ENCODE measurements around the gene LRRK2.
"Not testable (repeated sequence)": the region's sequence is repeated elsewhere in the genome, so short reads cannot be mapped to it uniquely, and the experiment has no call there.

Gene LRRK2

DNA sequence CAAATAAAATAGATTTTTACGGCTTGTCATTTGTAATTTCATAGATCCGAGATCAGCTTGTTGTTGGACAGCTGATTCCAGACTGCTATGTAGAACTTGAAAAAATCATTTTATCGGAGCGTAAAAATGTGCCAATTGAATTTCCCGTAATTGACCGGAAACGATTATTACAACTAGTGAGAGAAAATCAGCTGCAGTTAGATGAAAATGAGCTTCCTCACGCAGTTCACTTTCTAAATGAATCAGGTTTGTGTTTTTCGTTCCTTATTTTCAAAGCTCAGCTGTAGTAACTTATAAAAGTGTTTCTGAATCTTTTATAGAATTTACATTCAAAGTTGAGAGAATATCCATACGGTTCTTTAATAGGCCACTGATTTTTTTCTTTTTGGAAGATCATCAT lies 89.1 kb downstream of the LRRK2 start:
- DNase-seq (ENCODE audit: low read depth in 2 of 2, low spot score in 1 of 2): no peak

DNA sequence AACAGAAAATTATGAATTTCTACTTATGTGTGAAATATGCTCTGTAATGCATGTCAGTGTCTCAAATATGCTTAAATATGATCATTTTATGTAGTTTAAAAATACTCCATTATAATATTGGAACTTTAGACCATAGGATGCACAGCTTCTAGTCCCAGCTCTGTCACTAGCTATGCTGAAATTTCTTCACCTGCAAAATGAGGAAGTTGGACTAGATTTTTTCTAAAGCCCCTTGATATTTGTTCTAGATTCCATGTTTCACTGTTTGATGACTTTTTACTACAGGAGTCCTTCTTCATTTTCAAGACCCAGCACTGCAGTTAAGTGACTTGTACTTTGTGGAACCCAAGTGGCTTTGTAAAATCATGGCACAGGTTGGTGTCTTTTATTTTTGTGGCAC lies 90.1 kb downstream of the LRRK2 start:
- DNase-seq (ENCODE audit: low read depth in 2 of 2, low spot score in 1 of 2): no peak

DNA sequence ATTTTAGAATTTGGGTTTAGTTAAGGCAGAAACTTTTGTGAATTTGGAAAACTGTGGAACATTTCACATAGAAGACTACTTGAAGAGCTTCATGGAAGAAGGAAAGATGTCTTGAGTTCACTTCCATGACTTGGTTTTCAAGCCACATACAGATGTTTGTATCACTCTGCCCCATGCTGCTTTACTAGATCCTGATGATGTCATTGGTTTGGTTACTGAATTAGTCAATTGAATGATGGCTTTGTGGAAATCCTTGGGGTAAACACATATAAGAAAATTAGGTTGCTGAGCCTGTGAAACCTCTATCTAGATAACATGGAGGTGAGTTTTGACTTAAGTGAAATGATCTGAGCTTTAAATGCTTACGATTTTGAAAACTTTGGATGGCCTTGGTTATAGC lies 90.6 kb downstream of the LRRK2 start:
- no peak for DNase-seq (ENCODE audit: low read depth in 2 of 2, low spot score in 1 of 2)

DNA sequence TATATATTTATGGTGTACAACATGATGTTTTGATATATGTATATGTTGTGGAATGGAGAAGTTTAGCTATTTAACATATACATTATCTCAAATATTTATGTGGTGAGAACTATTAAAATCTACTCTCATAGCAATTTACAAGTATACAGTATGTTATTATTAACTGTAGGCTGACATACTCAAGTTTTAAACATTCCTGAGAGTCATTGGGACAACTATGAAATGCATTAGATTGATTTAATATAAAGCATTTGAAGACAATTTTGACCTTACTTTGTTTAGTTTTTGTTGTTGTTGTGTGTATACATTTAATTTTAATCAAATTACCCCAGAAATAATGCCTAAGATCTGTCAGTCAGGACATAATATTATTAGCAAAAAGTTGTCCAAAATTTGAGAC lies 99.5 kb downstream of the LRRK2 start:
- no peak for DNase-seq (ENCODE audit: low read depth in 2 of 2, low spot score in 1 of 2)

DNA sequence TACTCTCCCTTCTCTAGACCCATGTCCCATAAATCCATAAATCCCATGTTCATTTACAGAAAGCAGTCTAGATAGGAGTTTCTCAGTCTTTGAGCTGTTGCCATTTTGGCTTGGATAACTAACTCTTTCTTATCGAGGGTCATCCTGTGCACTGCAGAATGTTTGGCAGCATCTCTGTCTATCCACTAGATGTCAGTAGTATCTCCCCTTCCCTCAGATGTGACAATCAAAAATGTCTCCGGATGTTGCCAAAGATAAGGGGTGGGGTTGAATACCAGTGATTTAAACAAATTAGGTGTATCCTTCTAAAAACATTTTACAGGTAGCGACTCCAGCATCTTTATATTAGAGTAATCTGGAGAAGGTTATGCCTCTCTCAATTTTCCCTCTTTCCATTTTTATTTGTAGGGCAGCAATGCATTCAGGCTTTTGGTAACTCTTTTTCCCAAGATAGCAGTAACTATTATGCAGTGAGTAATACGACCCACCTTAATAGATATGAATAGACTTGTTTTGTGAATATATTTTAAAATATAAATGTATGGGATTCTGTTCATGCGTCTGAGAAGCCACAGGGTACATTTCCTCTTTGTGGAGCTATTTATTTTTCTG lies 100.7 kb downstream of the LRRK2 start:
- no peak for DNase-seq (ENCODE audit: low read depth in 2 of 2, low spot score in 1 of 2)

DNA sequence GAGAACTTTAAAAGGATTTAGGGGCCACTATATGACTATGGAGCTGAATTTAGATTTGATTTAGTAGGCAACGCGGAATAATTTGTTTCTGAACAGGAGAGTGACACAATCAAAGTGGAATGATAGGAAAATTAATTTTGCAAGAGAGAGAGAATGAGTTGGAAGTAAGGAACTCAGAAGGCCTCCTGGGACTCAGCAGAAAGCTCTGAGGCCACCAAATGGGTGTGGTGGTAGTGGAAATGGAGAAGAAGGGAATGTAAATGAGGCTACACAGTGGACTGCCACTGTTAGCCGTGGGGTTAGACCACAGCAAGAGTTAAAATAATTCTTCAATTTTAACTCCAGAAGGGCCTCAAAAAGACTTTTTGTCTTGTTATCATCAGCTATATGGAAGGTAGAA lies 102.7 kb downstream of the LRRK2 start:
- no peak for DNase-seq (ENCODE audit: low read depth in 2 of 2, low spot score in 1 of 2)

DNA sequence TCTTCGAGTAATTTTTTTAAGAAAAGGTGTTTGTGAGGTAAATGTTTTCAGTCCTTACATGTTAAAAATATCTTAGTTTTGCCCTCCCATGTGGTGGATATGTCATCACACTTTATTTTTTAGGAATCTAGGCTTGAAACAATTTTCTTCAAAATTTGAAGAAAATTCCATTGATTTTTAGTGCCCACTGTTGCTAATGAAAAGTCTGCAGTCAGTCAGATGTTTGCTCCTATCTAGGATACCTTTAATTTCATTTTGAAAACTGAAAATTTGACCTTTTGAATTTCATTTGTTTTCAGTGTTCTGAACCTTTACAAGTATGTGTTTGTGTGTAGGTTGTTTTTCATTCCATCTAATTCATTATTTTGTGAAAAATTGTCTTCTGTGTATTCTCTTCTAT lies 105.4 kb downstream of the LRRK2 start:
- DNase-seq (ENCODE audit: low read depth in 2 of 2, low spot score in 1 of 2): no peak

DNA sequence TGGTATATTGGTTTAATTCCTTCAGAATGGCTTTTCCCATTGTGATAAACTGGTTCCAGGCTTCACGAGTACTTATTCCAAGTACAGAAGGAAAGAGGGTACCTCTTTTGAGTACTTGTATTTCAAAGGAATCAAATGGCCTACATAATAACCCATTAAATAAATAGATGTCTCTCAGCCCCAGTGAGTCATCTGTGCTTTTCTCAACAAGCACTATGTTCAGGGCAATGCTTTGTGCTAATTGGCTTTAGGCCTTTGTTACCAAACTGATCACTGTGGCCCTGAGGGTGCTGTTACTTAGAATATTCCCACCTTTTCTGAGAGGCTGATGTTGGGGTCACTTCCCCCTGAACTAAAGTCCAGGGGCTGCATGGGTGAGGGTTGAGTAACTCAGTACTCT lies 107.1 kb downstream of the LRRK2 start:
- no peak for DNase-seq (ENCODE audit: low read depth in 2 of 2, low spot score in 1 of 2)

DNA sequence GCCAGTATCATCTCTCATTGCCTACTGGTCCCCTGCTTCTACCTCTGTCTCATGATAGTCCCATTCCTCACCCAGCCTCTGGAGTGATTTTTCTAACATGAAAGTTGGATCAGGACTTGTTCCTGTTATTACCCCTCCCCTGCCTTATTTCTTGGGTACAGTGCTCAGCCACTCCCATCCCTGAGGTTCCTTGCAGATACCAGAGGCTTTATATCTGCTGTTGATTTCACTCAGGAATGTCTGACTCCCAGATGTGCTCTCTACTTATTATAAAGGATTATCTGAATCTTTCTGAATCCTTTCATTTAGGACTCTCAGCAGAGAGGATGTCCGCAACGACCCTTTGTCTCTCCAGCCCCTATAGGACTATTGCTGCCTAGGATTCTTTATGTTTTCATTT lies 111.2 kb downstream of the LRRK2 start:
- no peak for DNase-seq (ENCODE audit: low read depth in 2 of 2, low spot score in 1 of 2)

DNA sequence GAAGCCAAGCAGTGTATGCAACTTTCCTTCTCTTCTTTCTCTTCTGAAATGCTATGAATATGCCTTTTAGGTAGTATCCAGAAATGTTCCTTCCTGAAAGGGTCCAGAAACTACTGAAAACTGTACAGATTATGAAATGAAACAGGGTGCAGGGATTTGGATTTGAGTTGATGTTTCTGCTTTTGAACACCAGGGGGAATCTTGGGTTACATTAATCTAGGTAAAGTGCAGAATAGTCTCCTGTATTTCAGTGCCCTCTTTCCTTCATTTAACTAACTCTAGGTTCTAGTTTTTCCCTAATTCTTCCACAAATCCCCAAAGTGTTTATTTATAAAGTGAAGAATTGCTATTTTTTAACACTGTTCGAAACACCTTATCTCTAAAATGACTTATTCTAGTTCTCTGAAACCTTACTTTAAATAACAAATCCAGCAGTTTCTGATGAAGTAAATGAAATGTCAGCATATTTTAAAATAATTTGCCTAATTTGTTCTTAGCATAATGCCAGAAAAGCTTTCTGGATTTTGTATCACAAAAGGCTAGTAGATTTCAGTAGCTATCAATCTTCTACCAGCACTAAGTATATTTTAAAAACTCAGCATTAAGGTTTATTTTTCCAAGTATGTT lies 111.9 kb downstream of the LRRK2 start:
- DNase-seq (ENCODE audit: low read depth in 2 of 2, low spot score in 1 of 2): no peak

DNA sequence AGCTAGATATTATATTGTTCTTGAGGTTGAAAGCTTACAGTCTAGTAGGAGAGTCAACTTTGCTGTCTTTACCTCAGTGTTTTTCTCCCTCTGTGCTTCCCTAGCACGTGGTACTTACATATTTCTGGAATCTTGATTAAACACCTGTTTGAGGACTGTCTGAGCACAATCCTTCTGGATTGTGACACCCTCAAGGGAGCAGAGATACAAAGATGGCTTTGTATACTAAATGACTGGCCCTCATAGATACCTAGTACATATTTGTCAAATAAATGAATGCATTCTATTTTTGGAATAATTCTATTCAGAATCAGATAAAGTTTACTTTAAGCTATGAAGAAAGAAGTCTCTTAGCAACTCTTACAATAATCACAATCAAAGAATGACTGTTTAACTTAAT lies 113.3 kb downstream of the LRRK2 start:
- DNase-seq (ENCODE audit: low read depth in 2 of 2, low spot score in 1 of 2): no peak

DNA sequence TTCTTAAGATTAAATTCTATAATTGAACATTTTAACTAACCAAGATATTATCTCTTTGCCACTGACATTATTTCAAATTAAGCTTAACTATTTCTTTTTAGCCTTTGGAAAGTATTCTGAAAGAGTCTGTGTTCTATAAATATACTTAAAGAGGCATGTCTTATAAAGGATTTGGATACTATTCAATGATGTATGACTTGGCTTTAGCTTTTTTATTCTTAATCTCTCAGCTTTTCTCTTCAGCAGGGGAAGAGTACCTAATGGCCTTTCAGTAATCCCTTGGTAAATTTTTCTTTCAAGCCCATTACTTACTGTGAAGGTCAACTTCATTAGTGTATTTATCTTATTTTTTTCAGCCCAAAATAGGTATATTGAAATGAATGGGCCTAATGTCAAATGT lies 113.8 kb downstream of the LRRK2 start:
- DNase-seq (ENCODE audit: low read depth in 2 of 2, low spot score in 1 of 2): no peak

DNA sequence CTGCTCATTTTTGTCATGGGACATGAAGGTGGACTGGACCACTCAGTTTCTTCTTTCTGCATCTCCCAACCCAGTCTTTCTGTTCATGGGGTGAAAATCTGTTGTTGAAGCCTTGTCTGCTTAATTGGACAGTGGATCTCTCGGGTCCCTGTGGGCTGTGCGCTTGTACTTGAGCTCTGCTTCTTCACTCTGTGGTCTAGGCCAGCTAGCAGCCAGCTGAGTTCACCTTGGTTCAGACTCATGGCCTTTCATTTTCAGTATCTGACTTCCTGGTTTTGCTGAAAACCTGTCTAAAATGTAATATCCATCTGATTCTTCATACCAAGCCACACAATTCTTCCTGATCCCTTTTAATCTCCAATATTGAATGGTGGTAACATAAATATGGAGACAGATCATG lies 117.2 kb downstream of the LRRK2 start:
- no peak for DNase-seq (ENCODE audit: low read depth in 2 of 2, low spot score in 1 of 2)

DNA sequence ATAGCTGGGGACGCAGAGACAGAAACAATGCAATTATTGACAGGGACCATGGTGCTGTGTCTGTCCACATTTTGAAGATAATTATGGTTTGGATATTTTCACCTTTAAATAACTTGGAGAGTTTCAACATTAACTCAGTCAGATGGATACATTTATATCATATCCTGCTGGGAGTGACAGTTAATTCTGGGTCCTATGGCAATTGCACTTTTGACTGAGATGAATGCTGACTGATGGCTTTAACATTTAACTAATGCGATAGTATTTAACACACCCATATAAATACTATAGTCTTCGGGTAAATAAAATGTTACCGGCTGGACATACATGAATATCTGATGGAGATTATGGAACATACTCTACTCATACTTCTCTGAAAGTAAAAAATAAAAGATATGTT lies 118.3 kb downstream of the LRRK2 start:
- no peak for DNase-seq (ENCODE audit: low read depth in 2 of 2, low spot score in 1 of 2)

DNA sequence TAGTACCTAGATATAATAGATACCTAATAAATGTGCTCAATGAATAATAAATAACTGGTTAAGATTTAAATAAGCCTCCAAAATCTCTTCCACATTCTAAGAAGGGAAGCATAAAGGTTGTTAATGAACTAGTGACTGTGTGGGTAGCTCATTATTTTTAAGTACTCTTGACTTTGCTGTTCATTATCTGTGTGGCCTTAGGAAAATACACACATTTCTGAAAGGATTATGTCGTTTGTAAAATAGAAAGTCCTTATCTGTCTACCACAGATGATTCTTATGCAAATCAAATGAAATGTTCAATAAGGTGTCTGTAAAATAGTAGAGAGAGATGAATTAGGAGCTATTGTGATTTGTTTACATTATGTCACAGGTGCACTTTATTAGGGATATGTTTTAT lies 119.5 kb downstream of the LRRK2 start:
- no peak for DNase-seq (ENCODE audit: low read depth in 2 of 2, low spot score in 1 of 2)

DNA sequence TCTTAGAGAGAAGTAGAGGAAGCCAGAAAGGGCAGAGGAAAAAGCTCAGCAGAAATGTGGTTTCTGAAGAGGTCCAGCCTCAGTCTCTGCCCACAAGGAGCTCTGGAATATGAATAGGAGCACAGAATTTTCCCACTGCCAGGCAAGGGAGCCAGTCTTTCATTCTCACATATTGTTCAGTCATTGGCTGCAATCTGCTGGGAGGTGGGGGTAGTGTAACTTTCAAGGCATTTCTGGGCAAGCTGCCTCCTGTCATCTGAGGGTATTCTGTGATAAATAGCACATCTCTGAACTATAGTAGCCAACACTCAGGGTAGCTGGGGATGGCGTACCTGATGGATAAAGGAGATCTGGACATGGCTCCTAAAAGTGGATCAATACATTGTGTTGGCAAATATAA lies 127.2 kb downstream of the LRRK2 start:
- DNase-seq (ENCODE audit: low read depth in 2 of 2, low spot score in 1 of 2): no peak

DNA sequence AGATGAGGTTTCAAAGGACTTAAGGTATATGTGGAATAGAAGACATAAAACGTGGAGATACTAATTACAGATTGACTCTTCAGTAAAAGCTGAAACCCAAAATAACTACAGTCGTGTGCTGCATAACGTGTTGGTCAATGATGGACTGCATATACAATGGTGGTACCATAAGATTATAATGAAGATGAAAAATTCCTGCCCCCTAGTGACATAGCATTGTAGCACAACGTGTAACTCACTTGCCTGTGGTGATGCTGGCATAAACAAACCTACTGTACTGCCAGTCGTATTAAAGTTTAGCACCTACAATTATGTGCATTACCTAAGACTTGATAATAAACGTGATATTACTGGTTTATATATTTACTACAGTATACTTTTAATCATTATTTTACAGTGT lies 150.3 kb downstream of the LRRK2 start:
- no peak for DNase-seq (ENCODE audit: low read depth in 2 of 2, low spot score in 1 of 2)

DNA sequence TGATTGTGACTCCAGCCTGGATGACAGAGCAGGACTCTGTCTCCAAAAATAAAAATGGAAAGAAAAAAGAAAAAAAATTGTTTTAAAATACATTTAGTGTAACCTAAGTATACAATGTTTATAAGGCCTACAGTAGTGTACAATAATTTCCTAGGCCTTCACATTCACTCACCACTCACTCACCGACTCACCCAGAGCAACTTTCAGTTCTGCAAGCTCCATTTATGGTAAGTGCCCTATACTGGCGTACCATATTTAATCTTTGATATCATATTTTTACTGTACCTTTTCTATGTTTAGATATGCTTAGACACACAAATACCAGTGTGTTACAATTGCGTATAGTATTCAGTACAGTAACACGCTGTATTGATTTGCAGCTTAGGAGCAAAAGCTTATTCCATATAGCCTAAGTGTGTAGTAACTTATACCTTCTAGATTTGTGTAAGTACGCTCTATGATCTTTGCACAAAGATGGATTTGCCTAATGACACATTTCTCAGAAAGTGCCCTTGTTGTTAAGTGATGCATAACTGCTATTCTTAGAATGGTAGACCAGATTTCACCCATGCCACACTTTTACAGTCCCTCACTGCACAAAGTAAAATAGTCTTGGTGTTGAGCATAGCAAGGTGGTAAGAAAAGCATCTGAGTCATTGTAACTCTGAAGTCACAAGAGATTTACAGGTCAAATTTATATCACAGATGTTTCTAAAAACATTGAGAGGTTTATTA lies 151.9 kb downstream of the LRRK2 start:
- DNase-seq (ENCODE audit: low read depth in 2 of 2, low spot score in 1 of 2): no peak

DNA sequence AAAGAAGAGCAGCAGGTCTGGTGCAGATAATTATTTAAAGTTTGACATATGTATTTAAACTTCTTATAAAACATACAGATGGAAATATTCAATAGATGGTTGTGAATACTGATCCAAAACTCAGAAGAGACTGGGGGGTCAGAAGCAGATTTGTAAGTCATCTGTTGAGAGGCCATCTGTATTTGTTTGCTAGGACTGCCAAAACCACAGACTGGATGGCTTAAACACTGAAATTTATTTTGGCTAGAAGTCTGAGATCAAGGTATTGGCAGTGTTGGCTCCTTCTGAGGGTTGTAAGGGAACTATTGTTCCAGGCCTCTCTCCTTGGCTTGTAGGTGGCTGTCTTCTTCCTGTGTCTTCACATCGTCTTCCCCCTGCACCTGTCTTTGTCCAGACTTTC lies 153.9 kb downstream of the LRRK2 start:
- DNase-seq (ENCODE audit: low read depth in 2 of 2, low spot score in 1 of 2): no peak

DNA sequence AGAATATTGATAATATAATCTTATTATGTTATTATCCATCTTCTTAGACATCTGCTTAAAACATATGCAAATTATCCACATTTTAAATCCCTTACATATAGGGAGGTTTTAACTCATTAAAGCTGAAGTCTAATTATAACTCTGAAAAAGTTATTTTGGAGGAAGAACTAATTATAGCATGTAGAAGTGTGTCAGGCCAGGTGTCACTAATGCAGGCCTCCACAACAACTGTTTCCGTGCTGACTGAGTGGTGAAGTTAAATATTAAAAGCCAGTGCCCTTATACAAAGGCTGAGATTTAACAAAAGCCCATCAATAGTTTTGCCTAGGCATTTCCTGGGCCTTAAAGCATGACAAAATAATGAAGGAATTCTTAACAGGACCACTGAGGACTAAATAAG lies 157.4 kb downstream of the LRRK2 start:
- no peak for DNase-seq (ENCODE audit: low read depth in 2 of 2, low spot score in 1 of 2)

DNA sequence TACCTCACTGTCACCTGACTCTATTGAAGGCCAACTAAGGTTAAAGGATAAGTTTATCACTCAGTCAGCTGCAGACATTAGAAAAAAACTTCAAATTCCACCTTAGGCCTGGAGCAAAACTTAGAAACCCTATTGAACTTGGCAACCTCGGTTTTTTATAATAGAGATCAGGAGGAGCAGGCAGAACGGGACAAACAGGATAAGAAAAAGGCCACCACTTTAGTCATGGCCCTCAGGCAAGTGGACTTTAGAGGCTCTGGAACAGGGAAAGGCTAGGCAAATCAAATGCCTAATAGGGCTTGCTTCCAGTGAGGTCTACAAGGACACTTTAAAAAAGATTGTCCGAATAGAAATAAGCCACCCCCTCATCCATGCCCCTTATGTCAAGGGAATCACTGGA lies 162.5 kb downstream of the LRRK2 start:
- not testable (repeated sequence) for DNase-seq (ENCODE audit: low read depth in 2 of 2, low spot score in 1 of 2)

DNA sequence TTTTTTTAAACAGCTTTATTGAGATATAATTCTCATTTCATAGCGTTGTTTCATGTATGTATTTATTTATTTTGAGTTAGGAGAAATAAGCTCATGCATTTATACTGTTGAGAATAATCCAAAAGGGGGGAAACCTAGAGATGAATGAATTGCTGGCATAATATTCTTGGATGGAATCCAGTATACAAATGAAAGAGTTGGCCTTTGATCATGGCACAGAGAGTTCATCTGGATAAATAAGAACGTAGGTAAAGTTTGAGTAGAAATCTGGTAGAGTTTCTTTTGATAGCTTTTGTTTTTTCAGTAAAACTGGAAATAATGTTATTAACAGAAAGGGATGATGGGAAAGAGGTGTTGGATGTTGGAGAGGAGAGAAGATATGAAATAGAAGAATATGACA lies 166.2 kb downstream of the LRRK2 start:
- DNase-seq (ENCODE audit: low read depth in 2 of 2, low spot score in 1 of 2): no peak

DNA sequence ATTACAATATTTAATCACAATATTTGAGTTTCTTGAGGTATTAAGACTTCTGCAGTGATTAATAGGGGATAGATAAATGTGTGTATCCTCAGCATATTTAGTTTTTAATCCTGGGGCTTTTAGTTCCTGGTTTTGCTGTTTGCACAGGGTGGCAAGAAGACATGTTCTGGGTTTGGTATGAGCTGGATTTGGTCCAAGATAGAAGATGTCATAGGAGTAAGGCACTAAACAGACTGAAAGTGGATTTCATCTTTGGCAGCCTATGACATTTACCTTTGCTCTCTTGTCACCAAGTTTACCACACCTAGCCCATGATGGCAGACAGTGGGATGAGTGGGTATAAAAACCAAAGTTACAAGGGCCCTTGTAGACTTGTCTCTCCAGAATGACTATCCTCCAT lies 168.2 kb downstream of the LRRK2 start:
- no peak for DNase-seq (ENCODE audit: low read depth in 2 of 2, low spot score in 1 of 2)
